ENCODE data around the gene PSMG4. TPM values are rescaled to one million over a fixed set of nuclear protein-coding genes. Genes with fewer than 3 reads are reported as not detected.

Gene PSMG4
- total RNA-seq, 1 experiment from 2014 or later, result 20.9 TPM

DNA sequence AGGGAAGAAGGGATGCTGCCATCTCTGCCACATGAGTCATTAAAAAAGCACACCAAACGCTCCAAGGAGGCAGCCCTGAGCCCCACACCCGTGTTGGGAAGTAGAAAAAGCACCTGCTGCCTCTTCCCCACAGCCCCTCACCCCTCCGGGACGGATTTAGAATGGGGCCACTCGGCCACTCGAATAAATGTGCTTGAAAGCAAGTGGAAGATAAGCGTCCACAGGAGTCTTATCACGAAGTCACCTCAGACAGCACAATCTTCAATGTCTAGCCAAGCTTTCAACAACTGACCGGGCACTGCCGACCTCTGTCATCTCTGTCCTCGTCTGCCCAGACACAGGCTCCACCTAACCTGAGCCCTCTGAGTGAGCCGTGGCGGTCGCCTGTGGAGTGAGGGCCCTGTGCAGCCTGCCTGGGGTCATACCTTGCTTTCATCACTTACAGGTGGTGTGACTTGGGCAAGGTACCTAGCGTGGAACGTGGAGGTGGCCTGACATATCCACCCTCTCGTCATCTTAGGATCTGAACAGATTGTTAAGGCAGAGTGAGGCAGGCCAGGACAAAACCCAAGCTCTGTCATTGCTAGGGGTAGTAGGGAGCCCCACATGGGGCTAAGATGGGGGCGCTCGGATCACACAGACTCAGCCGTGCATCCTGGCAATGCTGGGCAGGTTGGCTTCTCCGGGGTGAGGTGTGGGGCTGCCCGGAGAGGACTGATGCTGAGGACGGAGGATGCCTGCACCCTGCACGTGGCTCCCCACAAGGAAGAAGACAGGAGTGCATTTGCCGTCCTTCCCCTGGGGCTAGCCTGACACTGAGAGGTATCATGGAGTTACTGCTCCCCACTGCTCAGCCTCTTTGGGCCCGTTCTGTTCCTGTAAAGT lies 34.8 kb downstream of the PSMG4 start:
- H3K36me3 ChIP-seq (ENCODE audit: control insufficient read depth, insufficient read depth, low read length), result peaks cover 1% of the 10 kb centered on the region
- no peaks in the 10 kb centered on the region for H3K4me1 ChIP-seq
- H3K9me3 ChIP-seq, result no peaks in the 10 kb centered on the region
- intact Hi-C loops (cut with micrococcal nuclease; ENCODE audit: unreplicated experiment), result no loop called here
- CTCF ChIA-PET, result no interaction called here
- H3K4me3 Mint-ChIP-seq (ENCODE audit: unreplicated experiment), result no peak overlapping the region
- no TSS peak for BruUV-seq (replicated peaks)
- H3K4me3 ChIP-seq (ENCODE audit: low read depth, low read length), result no peak overlapping the region
- no peaks in the 10 kb centered on the region for H3K9me3 Mint-ChIP-seq (ENCODE audit: unreplicated experiment)
- no peaks in the 10 kb centered on the region for H3K27me3 Mint-ChIP-seq (ENCODE audit: insufficient read depth, unreplicated experiment)
- peaks cover 54% of the 10 kb centered on the region for H3K36me3 Mint-ChIP-seq (ENCODE audit: insufficient read depth, unreplicated experiment)
- TF ChIP-seq, protein P1, sequence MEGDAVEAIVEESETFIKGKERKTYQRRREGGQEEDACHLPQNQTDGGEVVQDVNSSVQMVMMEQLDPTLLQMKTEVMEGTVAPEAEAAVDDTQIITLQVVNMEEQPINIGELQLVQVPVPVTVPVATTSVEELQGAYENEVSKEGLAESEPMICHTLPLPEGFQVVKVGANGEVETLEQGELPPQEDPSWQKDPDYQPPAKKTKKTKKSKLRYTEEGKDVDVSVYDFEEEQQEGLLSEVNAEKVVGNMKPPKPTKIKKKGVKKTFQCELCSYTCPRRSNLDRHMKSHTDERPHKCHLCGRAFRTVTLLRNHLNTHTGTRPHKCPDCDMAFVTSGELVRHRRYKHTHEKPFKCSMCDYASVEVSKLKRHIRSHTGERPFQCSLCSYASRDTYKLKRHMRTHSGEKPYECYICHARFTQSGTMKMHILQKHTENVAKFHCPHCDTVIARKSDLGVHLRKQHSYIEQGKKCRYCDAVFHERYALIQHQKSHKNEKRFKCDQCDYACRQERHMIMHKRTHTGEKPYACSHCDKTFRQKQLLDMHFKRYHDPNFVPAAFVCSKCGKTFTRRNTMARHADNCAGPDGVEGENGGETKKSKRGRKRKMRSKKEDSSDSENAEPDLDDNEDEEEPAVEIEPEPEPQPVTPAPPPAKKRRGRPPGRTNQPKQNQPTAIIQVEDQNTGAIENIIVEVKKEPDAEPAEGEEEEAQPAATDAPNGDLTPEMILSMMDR (IDR thresholded peaks at IDR 0.05; ENCODE audit: insufficient read depth in 1 of 2, low read depth in 1 of 2, low read length in 1 of 2, severe bottlenecking in 1 of 2, unreplicated experiment in 1 of 2), result no peak
- H3K27me3 ChIP-seq (replicated peaks; ENCODE audit: control insufficient read depth, insufficient read depth, low read length), result no peaks in the 10 kb centered on the region
- no peaks in the 10 kb centered on the region for H3K4me1 Mint-ChIP-seq (ENCODE audit: low read depth, unreplicated experiment)
- no peak for DNase-seq
- POLR2A ChIA-PET, result no interaction called here
- no peak overlapping the region for H3K27ac Mint-ChIP-seq (ENCODE audit: unreplicated experiment)

DNA sequence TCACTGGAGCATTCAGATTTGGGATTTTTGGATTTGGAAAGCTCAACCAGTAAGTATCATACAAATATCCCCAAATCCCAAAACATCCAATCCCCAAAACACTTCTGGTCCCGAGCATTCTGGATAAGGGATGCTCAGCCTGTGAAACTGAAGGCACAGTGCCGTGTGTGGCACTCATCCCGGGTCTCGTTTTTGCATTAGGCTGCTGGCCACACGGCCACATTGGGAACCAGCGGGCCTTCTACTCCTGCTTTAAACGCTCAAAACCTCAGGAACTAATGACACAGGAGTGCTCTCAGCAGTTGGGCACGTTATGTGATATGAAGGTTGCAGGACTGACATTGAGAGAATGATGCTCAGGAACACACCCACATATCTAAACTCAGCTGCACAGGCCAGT lies 35.6 kb downstream of the PSMG4 start:
- CTCF ChIA-PET, result no interaction called here
- Mint-ChIP-seq H3K4me3 (ENCODE audit: unreplicated experiment) (no peak overlapping the region), H3K36me3 (ENCODE audit: insufficient read depth, unreplicated experiment) (peaks cover 46% of the 10 kb centered on the region), H3K9me3 (ENCODE audit: unreplicated experiment) (no peaks in the 10 kb centered on the region), H3K4me1 (ENCODE audit: low read depth, unreplicated experiment) (no peaks in the 10 kb centered on the region), H3K27me3 (ENCODE audit: insufficient read depth, unreplicated experiment) (no peaks in the 10 kb centered on the region), H3K27ac (ENCODE audit: unreplicated experiment) (no peak overlapping the region)
- no peaks in the 10 kb centered on the region for H3K27me3 ChIP-seq (replicated peaks; ENCODE audit: control insufficient read depth, insufficient read depth, low read length)
- no peaks in the 10 kb centered on the region for H3K9me3 ChIP-seq
- TF ChIP-seq, protein P1 (IDR thresholded peaks at IDR 0.05; ENCODE audit: insufficient read depth in 1 of 2, low read depth in 1 of 2, low read length in 1 of 2, severe bottlenecking in 1 of 2, unreplicated experiment in 1 of 2), result no peak
- BruUV-seq (replicated peaks), result no TSS peak
- H3K4me3 ChIP-seq (ENCODE audit: low read depth, low read length), result no peak overlapping the region
- H3K4me1 ChIP-seq, result no peaks in the 10 kb centered on the region
- intact Hi-C loops (cut with micrococcal nuclease; ENCODE audit: unreplicated experiment), result no loop called here
- POLR2A ChIA-PET, result no interaction called here
- no peak for DNase-seq
- peaks cover 1% of the 10 kb centered on the region for H3K36me3 ChIP-seq (ENCODE audit: control insufficient read depth, insufficient read depth, low read length)

DNA sequence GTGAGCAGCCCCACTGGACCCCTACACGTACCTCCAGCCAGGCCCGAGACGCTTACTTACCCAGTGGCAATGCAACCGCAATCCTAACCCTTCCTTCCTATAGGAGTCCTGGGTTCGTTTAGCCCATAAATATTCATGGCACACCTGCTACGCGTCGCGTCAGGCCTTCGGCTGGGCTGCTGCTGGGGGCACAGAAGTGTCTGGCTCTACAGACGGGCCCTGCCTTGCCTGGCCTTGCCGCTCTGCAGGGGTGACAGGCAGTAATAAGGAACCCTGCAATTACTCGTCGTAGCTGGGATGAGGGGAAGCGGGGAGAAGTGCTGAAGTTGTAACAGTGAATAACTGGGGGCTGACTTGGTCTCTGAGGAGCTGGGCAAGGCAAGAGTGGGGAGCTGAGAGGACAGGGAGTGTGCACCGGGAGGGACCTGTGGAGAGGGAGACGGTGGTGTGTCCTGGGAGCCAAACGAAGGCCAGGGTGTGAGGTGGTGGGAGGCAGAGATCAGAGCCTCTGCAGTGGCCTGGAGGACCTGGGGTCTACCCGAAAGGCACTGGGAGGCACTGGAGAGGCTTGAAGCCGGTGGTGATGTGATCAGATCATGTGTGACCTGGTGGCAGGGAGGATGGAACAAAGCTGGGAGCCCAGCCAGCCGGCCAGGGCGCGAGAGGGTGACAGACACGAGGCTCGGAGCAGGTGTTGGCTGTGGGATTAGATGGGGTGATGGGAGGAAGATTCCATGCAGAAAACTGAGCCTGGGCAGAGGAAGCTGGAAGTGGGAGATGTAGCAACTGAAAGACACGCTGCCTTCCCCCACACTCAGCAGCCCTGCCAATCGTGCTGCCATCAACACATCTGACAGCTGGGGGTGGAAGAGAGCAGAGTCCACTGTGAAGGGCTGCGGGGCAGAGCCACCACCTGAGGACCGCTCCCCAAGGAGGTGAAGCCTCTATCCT lies 36.4 kb downstream of the PSMG4 start:
- BruUV-seq (replicated peaks), result no TSS peak
- Mint-ChIP-seq H3K9me3 (ENCODE audit: unreplicated experiment) (no peaks in the 10 kb centered on the region), H3K27me3 (ENCODE audit: insufficient read depth, unreplicated experiment) (no peaks in the 10 kb centered on the region), H3K4me3 (ENCODE audit: unreplicated experiment) (peak overlapping the region; percentile 34), H3K36me3 (ENCODE audit: insufficient read depth, unreplicated experiment) (peaks cover 38% of the 10 kb centered on the region), H3K27ac (ENCODE audit: unreplicated experiment) (no peak overlapping the region), H3K4me1 (ENCODE audit: low read depth, unreplicated experiment) (no peaks in the 10 kb centered on the region)
- peaks cover 1% of the 10 kb centered on the region for H3K36me3 ChIP-seq (ENCODE audit: control insufficient read depth, insufficient read depth, low read length)
- TF ChIP-seq, protein P1 (IDR thresholded peaks at IDR 0.05; ENCODE audit: insufficient read depth in 1 of 2, low read depth in 1 of 2, low read length in 1 of 2, severe bottlenecking in 1 of 2, unreplicated experiment in 1 of 2), result no peak
- intact Hi-C loops (cut with micrococcal nuclease; ENCODE audit: unreplicated experiment), result loop anchor here (5.0 kb wide), 1 partner anchor 162 kb away; the partner anchor contains the start of gene SLC22A23
- no peaks in the 10 kb centered on the region for H3K27me3 ChIP-seq (replicated peaks; ENCODE audit: control insufficient read depth, insufficient read depth, low read length)
- no peak overlapping the region for H3K4me3 ChIP-seq (ENCODE audit: low read depth, low read length)
- H3K9me3 ChIP-seq, result no peaks in the 10 kb centered on the region
- ChIA-PET CTCF (interaction anchor here (0.9 kb wide), 1 partner anchor 267 kb away, joined by 3 read pairs; no protein-coding TSS in a partner anchor), POLR2A (no interaction called here)
- DNase-seq, result peak; percentile 29 to 33
- H3K4me1 ChIP-seq, result no peaks in the 10 kb centered on the region
